Activated naive CD8-positive, alpha-beta T cell (primary cell): Measurements from ENCODE around the gene DHRS2.
"Not testable (repeated sequence)": the region's sequence is repeated elsewhere in the genome, so short reads cannot be mapped to it uniquely, and the experiment has no call there.

ENCODE experiments used
- H3K27ac Mint-ChIP-seq: one replicate; pipeline ENCODE4 v1.8.0; 2021; ENCODE audit warnings: mixed read lengths
- H3K27me3 Mint-ChIP-seq: one replicate; pipeline ENCODE4 v1.8.0; 2021; ENCODE audit warnings: mixed read lengths
- H3K36me3 Mint-ChIP-seq: one replicate; pipeline ENCODE4 v1.8.0; 2021; ENCODE audit warnings: mixed read lengths
- H3K4me1 Mint-ChIP-seq: one replicate; pipeline ENCODE4 v1.8.0; 2021; ENCODE audit warnings: low read depth, mixed read lengths
- H3K4me3 Mint-ChIP-seq: one replicate; pipeline ENCODE4 v1.8.0; 2021; ENCODE audit warnings: mild to moderate bottlenecking, mixed read lengths
- H3K9me3 Mint-ChIP-seq: one replicate; pipeline ENCODE4 v1.8.0; 2021; ENCODE audit warnings: low read depth, mixed read lengths

The DHRS2 gene

GRCh38 chr14:23621932-23622730 is 14.0 kb upstream of the DHRS2 start:
- Mint-ChIP-seq H3K4me1 (peaks cover 1% of the 10 kb centered on the region), H3K9me3 (peaks cover 14% of the 10 kb centered on the region), H3K36me3 (no peaks in the 10 kb centered on the region), H3K4me3 (no peak overlapping the region), H3K27ac (no peak overlapping the region), H3K27me3 (no peaks in the 10 kb centered on the region)

GRCh38 chr14:23622990-23623389 is 13.2 kb upstream of the DHRS2 start:
- peaks cover 1% of the 10 kb centered on the region for H3K4me1 Mint-ChIP-seq
- no peak overlapping the region for H3K27ac Mint-ChIP-seq
- no peaks in the 10 kb centered on the region for H3K27me3 Mint-ChIP-seq
- H3K4me3 Mint-ChIP-seq, result no peak overlapping the region
- H3K36me3 Mint-ChIP-seq, result no peaks in the 10 kb centered on the region
- H3K9me3 Mint-ChIP-seq, result peaks cover 14% of the 10 kb centered on the region

GRCh38 chr14:23623962-23624361 is 12.2 kb upstream of the DHRS2 start:
- peaks cover 14% of the 10 kb centered on the region for H3K9me3 Mint-ChIP-seq
- no peaks in the 10 kb centered on the region for H3K27me3 Mint-ChIP-seq
- H3K4me1 Mint-ChIP-seq, result peaks cover 1% of the 10 kb centered on the region
- H3K4me3 Mint-ChIP-seq, result no peak overlapping the region
- H3K36me3 Mint-ChIP-seq, result no peaks in the 10 kb centered on the region
- no peak overlapping the region for H3K27ac Mint-ChIP-seq

GRCh38 chr14:23624830-23625404 is 11.2 kb upstream of the DHRS2 start:
- Mint-ChIP-seq H3K27me3 (no peaks in the 10 kb centered on the region), H3K27ac (no peak overlapping the region), H3K36me3 (no peaks in the 10 kb centered on the region), H3K4me1 (no peaks in the 10 kb centered on the region), H3K9me3 (peaks cover 14% of the 10 kb centered on the region), H3K4me3 (no peak overlapping the region)

- Mint-ChIP-seq H3K9me3 (peaks cover 14% of the 10 kb centered on the region), H3K27ac (no peak overlapping the region), H3K27me3 (no peaks in the 10 kb centered on the region), H3K36me3 (no peaks in the 10 kb centered on the region), H3K4me3 (no peak overlapping the region), H3K4me1 (peaks cover under 1% of the 10 kb centered on the region)
Observed at GRCh38 chr14:23626946-23627345, 9.2 kb upstream of the DHRS2 start.

GRCh38 chr14:23627961-23628360 is 8.2 kb upstream of the DHRS2 start:
- H3K4me1 Mint-ChIP-seq, result peaks cover 5% of the 10 kb centered on the region
- H3K36me3 Mint-ChIP-seq, result no peaks in the 10 kb centered on the region
- H3K4me3 Mint-ChIP-seq, result no peak overlapping the region
- peaks cover 14% of the 10 kb centered on the region for H3K9me3 Mint-ChIP-seq
- H3K27me3 Mint-ChIP-seq, result no peaks in the 10 kb centered on the region
- H3K27ac Mint-ChIP-seq, result no peak overlapping the region

- Mint-ChIP-seq H3K9me3 (peaks cover 14% of the 10 kb centered on the region), H3K4me3 (no peak overlapping the region), H3K27ac (no peak overlapping the region), H3K4me1 (peaks cover 5% of the 10 kb centered on the region), H3K27me3 (no peaks in the 10 kb centered on the region), H3K36me3 (no peaks in the 10 kb centered on the region)
Observed at GRCh38 chr14:23629204-23629603, 7.0 kb upstream of the DHRS2 start.

- peaks cover 10% of the 10 kb centered on the region for H3K9me3 Mint-ChIP-seq
- H3K27me3 Mint-ChIP-seq, result no peaks in the 10 kb centered on the region
- no peak overlapping the region for H3K4me3 Mint-ChIP-seq
- H3K4me1 Mint-ChIP-seq, result peaks cover 5% of the 10 kb centered on the region
- H3K36me3 Mint-ChIP-seq, result no peaks in the 10 kb centered on the region
- H3K27ac Mint-ChIP-seq, result no peak overlapping the region
Observed at GRCh38 chr14:23629832-23630396, 6.2 kb upstream of the DHRS2 start.

GRCh38 chr14:23630687-23631086 is 5.5 kb upstream of the DHRS2 start:
- H3K9me3 Mint-ChIP-seq, result peaks cover 2% of the 10 kb centered on the region
- H3K27ac Mint-ChIP-seq, result no peak overlapping the region
- no peak overlapping the region for H3K4me3 Mint-ChIP-seq
- H3K36me3 Mint-ChIP-seq, result no peaks in the 10 kb centered on the region
- no peaks in the 10 kb centered on the region for H3K27me3 Mint-ChIP-seq
- peaks cover 5% of the 10 kb centered on the region for H3K4me1 Mint-ChIP-seq

GRCh38 chr14:23631234-23631633 is 4.9 kb upstream of the DHRS2 start:
- Mint-ChIP-seq H3K36me3 (no peaks in the 10 kb centered on the region), H3K9me3 (no peaks in the 10 kb centered on the region), H3K4me3 (no peak overlapping the region), H3K27ac (no peak overlapping the region), H3K27me3 (no peaks in the 10 kb centered on the region), H3K4me1 (peaks cover 5% of the 10 kb centered on the region)

- Mint-ChIP-seq H3K27me3 (no peaks in the 10 kb centered on the region), H3K27ac (no peak overlapping the region), H3K9me3 (no peaks in the 10 kb centered on the region), H3K36me3 (no peaks in the 10 kb centered on the region), H3K4me1 (peaks cover 5% of the 10 kb centered on the region), H3K4me3 (peak overlapping the region; percentile 69)
Observed at GRCh38 chr14:23631702-23632460, 4.3 kb upstream of the DHRS2 start.

GRCh38 chr14:23632461-23633159 is 3.6 kb upstream of the DHRS2 start:
- Mint-ChIP-seq H3K4me1 (peaks cover 5% of the 10 kb centered on the region), H3K27ac (no peak overlapping the region), H3K36me3 (no peaks in the 10 kb centered on the region), H3K9me3 (no peaks in the 10 kb centered on the region), H3K4me3 (peak overlapping the region; percentile 69), H3K27me3 (no peaks in the 10 kb centered on the region)

GRCh38 chr14:23633160-23633701 is 2.9 kb upstream of the DHRS2 start:
- no peaks in the 10 kb centered on the region for H3K9me3 Mint-ChIP-seq
- H3K4me1 Mint-ChIP-seq, result peaks cover 5% of the 10 kb centered on the region
- H3K4me3 Mint-ChIP-seq, result no peak overlapping the region
- no peak overlapping the region for H3K27ac Mint-ChIP-seq
- no peaks in the 10 kb centered on the region for H3K27me3 Mint-ChIP-seq
- no peaks in the 10 kb centered on the region for H3K36me3 Mint-ChIP-seq

- not testable (repeated sequence) for H3K36me3 Mint-ChIP-seq, H3K27ac Mint-ChIP-seq
Observed at GRCh38 chr14:23634698-23635412, 1.3 kb upstream of the DHRS2 start.

More at GRCh38 chr14:23634698-23635412, 1.3 kb upstream of the DHRS2 start:
- H3K9me3 Mint-ChIP-seq, H3K4me3 Mint-ChIP-seq, H3K27me3 Mint-ChIP-seq, H3K4me1 Mint-ChIP-seq: not testable (repeated sequence)
